NB4 (cell line): ENCODE measurements around the gene THSD7A.

Source experiments
- DNase-seq: peaks from one replicate; pipeline ENCODE4 v3.0.0; 2010; ENCODE audit warnings: low read depth
- H3K4me3 ChIP-seq: one replicate; pipeline ENCODE4 v1.5.1; 2011; ENCODE audit warnings: mild to moderate bottlenecking, low read depth, low read length, moderate library complexity
- CTCF ChIP-seq: IDR thresholded peaks from one replicate; pipeline ENCODE4 v1.5.1; 2012; ENCODE audit warnings: low read depth, low read length
- MAX ChIP-seq: IDR thresholded peaks from 2 replicates; pipeline ENCODE4 v1.6.1; 2011; ENCODE audit warnings: low read depth, low read length
- MYC ChIP-seq: IDR thresholded peaks from 2 replicates; pipeline ENCODE4 v1.6.1; 2011; ENCODE audit warnings: low read depth, low read length
- POLR2A ChIP-seq: IDR thresholded peaks from 2 replicates; pipeline ENCODE4 v1.6.1; 2011; ENCODE audit warnings: mild to moderate bottlenecking; ENCODE audit not compliant: insufficient read length; ENCODE audit errors: extremely low read depth

THSD7A gene

GRCh38 chr7:11747715-11748485 is 84.1 kb downstream of the THSD7A start:
- no peak overlapping the region for H3K4me3 ChIP-seq
- TF ChIP-seq MYC, result no peak

GRCh38 chr7:11746591-11746990 is 85.4 kb downstream of the THSD7A start:
- no peak overlapping the region for H3K4me3 ChIP-seq
- DNase-seq, result no peak
- TF ChIP-seq MAX (no peak), POLR2A (no peak), MYC (no peak), CTCF (no peak)

More at GRCh38 chr7:11747715-11748485, 84.1 kb downstream of the THSD7A start:
- no peak for DNase-seq

DNA sequence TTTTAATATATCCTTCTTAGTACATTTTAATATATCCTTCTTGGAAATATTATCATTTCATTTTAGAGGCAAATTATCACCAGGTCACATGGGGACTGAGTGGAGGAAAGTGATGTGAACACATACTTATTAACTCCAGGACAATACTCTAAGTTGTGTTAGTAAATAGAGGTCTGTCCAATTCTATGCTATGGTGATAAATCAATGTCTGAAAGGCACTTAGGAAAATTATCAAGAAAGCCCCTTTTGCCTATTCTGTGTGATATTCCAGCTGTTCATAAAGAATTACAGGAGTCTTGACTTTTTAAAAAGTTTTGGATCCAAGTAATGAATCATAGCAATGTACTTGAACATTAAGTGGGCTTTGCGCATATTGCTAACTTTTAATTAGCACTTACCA is 88.5 kb downstream of the THSD7A start:
- TF ChIP-seq POLR2A, result no peak
- TF ChIP-seq CTCF, result no peak
- TF ChIP-seq MAX, result no peak
- no peak for TF ChIP-seq MYC
- no peak overlapping the region for H3K4me3 ChIP-seq
- DNase-seq, result no peak

DNA sequence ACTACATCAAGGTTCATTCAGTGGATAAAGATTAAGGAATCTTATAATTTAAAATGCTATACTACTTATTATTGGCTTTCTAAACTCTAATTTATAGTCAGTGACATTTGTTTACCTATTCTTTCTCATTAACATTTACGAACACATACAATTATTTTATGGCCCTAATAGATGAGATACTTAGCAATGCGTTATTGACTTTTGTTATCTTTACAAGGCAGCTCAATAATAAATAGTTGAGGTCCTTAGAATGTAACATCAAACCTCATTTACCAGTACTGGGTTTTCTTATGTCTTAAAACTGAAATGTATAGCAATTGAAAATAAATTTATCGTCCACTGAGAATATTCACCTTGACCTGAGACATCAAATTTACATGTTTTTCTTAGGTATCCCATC is 89.0 kb downstream of the THSD7A start:
- DNase-seq, result no peak
- no peak overlapping the region for H3K4me3 ChIP-seq
- TF ChIP-seq MYC (no peak), POLR2A (no peak), MAX (no peak), CTCF (no peak)

- TF ChIP-seq MYC (no peak), MAX (no peak), POLR2A (no peak), CTCF (no peak)
- H3K4me3 ChIP-seq, result no peak overlapping the region
These were observed 89.5 kb downstream of the THSD7A start for GRCh38 chr7:11742496-11742895.

DNA sequence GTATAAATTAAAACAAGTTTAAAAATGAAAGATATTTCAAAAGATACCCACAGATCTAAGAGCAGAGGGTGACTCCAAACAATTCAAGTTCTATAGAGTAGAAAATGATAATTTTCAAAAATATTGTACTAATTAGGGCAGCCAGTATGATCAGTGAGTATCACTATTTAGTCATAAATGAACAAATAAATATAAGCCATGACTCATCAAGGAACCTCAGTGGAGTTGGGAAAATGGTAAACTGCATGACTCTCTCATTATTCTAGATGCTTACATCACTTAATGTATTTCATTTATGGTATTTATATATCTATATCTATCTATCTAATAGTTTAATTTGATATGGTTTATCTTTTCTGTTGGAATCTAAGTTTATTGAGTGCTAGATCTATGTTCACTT is 94.3 kb downstream of the THSD7A start:
- no peak for DNase-seq
- no peak overlapping the region for H3K4me3 ChIP-seq
- TF ChIP-seq MYC (no peak), POLR2A (no peak), MAX (no peak), CTCF (no peak)

More at GRCh38 chr7:11742496-11742895, 89.5 kb downstream of the THSD7A start:
- no peak for DNase-seq
